GM12891 (cell line): ENCODE data around the gene NPNT.

Source experiments
- PAX5 ChIP-seq: IDR thresholded peaks from 2 replicates; pipeline ENCODE4 v1.6.1; 2011; ENCODE audit warnings: low read length, moderate library complexity, mild to moderate bottlenecking; ENCODE audit not compliant: insufficient read depth, severe bottlenecking
- POLR2A ChIP-seq: IDR thresholded peaks from 2 replicates; pipeline ENCODE4 v1.6.1; 2011; ENCODE audit warnings: low read depth, low read length, control low read depth
- POLR2AphosphoS5 ChIP-seq: IDR thresholded peaks from 2 replicates; pipeline ENCODE4 v1.6.1; 2011; ENCODE audit warnings: low read depth, low read length, control low read depth
- POU2F2 ChIP-seq: IDR thresholded peaks from 2 replicates; pipeline ENCODE4 v1.6.1; 2011; ENCODE audit warnings: low read depth, mild to moderate bottlenecking, control low read depth, low read length, moderate library complexity
- SPI1 ChIP-seq: IDR thresholded peaks from 2 replicates; pipeline ENCODE4 v1.6.1; 2011; ENCODE audit warnings: low read depth, low read length, control low read depth
- TAF1 ChIP-seq: IDR thresholded peaks from 2 replicates; pipeline ENCODE4 v1.6.1; 2011; ENCODE audit warnings: low read depth, low read length, control low read depth

- TF ChIP-seq POLR2A (no peak), POLR2AphosphoS5 (no peak), POU2F2 (no peak), TAF1 (no peak), SPI1 (no peak), PAX5 (no peak)
These were observed 96.5 kb downstream of the NPNT start for GRCh38 chr4:105991726-105992125.
